ENCODE measurements around the gene CPPED1.
"Not testable (repeated sequence)": the region's sequence is repeated elsewhere in the genome, so short reads cannot be mapped to it uniquely, and the experiment has no call there.

Gene CPPED1

GRCh38 chr16:12803203-12804093 is at the start of gene CPPED1:
Gene CPPED1, minus strand, starts transcription at chr16:12803887. Its CDS starts 111 bp downstream, at chr16:12803776.
- peak; percentile 94 for DNase-seq

GRCh38 chr16:12850186-12850585 is 46.5 kb upstream of the CPPED1 start:
- no peak for DNase-seq

- no peak for DNase-seq
Observed at GRCh38 chr16:12846592-12846991, 42.9 kb upstream of the CPPED1 start.

GRCh38 chr16:12845282-12845681 is 41.6 kb upstream of the CPPED1 start:
- no peak for DNase-seq

- DNase-seq = no peak
Observed at GRCh38 chr16:12837756-12838155, 34.1 kb upstream of the CPPED1 start.

GRCh38 chr16:12837291-12837690 is 33.6 kb upstream of the CPPED1 start:
- no peak for DNase-seq

GRCh38 chr16:12833926-12834325 is 30.2 kb upstream of the CPPED1 start:
- no peak for DNase-seq

- no peak for DNase-seq
Observed at GRCh38 chr16:12829096-12829888, 25.6 kb upstream of the CPPED1 start.

GRCh38 chr16:12828206-12828605 is 24.5 kb upstream of the CPPED1 start:
- DNase-seq = no peak

GRCh38 chr16:12826559-12826958 is 22.9 kb upstream of the CPPED1 start:
- no peak for DNase-seq

- DNase-seq = peak; percentile 88
Observed at GRCh38 chr16:12819126-12820117, 15.7 kb upstream of the CPPED1 start.

GRCh38 chr16:12818326-12818725 is 14.6 kb upstream of the CPPED1 start:
- DNase-seq = no peak

GRCh38 chr16:12816791-12817214 is 13.1 kb upstream of the CPPED1 start:
- not testable (repeated sequence) for DNase-seq

- no peak for DNase-seq
Observed at GRCh38 chr16:12815361-12815760, 11.7 kb upstream of the CPPED1 start.

- DNase-seq = not testable (repeated sequence)
Observed at GRCh38 chr16:12813734-12814133, 10.0 kb upstream of the CPPED1 start.

- not testable (repeated sequence) for DNase-seq
Observed at GRCh38 chr16:12813321-12813720, 9.6 kb upstream of the CPPED1 start.

GRCh38 chr16:12811441-12812383 is 8.0 kb upstream of the CPPED1 start:
- DNase-seq = no peak

GRCh38 chr16:12805066-12805465 is 1.4 kb upstream of the CPPED1 start:
- no peak for DNase-seq

GRCh38 chr16:12804395-12804794 is 708 bp upstream of the CPPED1 start:
- no peak for DNase-seq

GRCh38 chr16:12802661-12803060 is 1.0 kb downstream of the CPPED1 start:
- DNase-seq = no peak

- no peak for DNase-seq
Observed at GRCh38 chr16:12802048-12802447, 1.6 kb downstream of the CPPED1 start.
